Thyroid gland (tissue), 4 donors: Measurements from ENCODE around the gene BUB1B. TPM values are rescaled to one million over a fixed set of nuclear protein-coding genes. Genes with fewer than 3 reads are reported as not detected.

Experiments used
- DNase-seq, 2 donors: peaks; one replicate each; pipeline ENCODE4 v3.0.0-alpha.2; 2019
- H3K27ac ChIP-seq, 3 donors: fragments of 200-600 bp; sonication (generic); 1 replicate in 2 of 3; 2 replicates in 1 of 3; pipeline ENCODE4 v1.5.1; 2016 to 2019; ENCODE audit warnings: mild to moderate bottlenecking in 1 of 3, moderate library complexity in 1 of 3
- H3K27me3 ChIP-seq: fragments of 200-600 bp; sonication (generic); one replicate; pipeline ENCODE4 v1.5.1; 2019
- H3K36me3 ChIP-seq, 2 donors: fragments of 200-600 bp; sonication (generic); one replicate each; pipeline ENCODE4 v1.5.1; 2016 to 2019
- H3K4me1 ChIP-seq, 2 donors: fragments of 200-600 bp; sonication (generic); one replicate each; pipeline ENCODE4 v1.5.1; 2017 to 2019
- H3K4me3 ChIP-seq, 3 donors: fragments of 200-600 bp; sonication (generic); replicated peaks in 1 of 3; 1 replicate in 2 of 3; 2 replicates in 1 of 3; pipeline ENCODE4 v1.5.1; 2016; ENCODE audit warnings: mild to moderate bottlenecking in 1 of 3
- H3K9me3 ChIP-seq: fragments of 200-600 bp; sonication (generic); one replicate; pipeline ENCODE4 v1.5.1; 2017
- CTCF ChIP-seq, 6 experiments: fragments of 200-600 bp in 3 of 6; fragments of 450-650 bp in 3 of 6; sonication (generic) in 3 of 6; IDR thresholded peaks; one replicate each; pipeline ENCODE4 v1.5.1; 2016 to 2019; ENCODE audit warnings: antibody characterized with exemption in 6 of 6, mild to moderate bottlenecking in 2 of 6, inconsistent platforms in 1 of 6, moderate library complexity in 1 of 6
- POLR2A ChIP-seq, 2 donors: fragments of 450-650 bp; IDR thresholded peaks; one replicate each; pipeline ENCODE4 v1.6.1; 2017; ENCODE audit warnings: antibody characterized with exemption in 2 of 2, mild to moderate bottlenecking in 2 of 2, moderate library complexity in 1 of 2
- WGBS, 2 donors: methylation state at CpG; one replicate each; pipeline ENCODE4 v1.1.5; 2017; 5-methylcytosine and 5-hydroxymethylcytosine counted together
- intact Hi-C: fragments of 100-400 bp; cut with DNase I; formaldehyde crosslinking; loops from one replicate; pipeline ENCODE4 v1.15.1; 2023
- total RNA-seq, 4 donors: library from RNA; depleted of rRNA; stranded (reverse); fragments of >200 nt; gene quantifications; one replicate each; pipeline ENCODE4 v1.2.3, GENCODE V29; 2016

The BUB1B gene
- total RNA-seq, 4 donors from 2014 or later = 0.20 to 3.7 (median 1.4) TPM

- Histone ChIP-seq H3K9me3 (no peaks in the 10 kb centered on the region), H3K27ac (no peak overlapping the region), H3K4me1 (peaks cover 0 to 5% of the 10 kb centered on the region in 2 donors), H3K36me3 (no peaks in the 10 kb centered on the region), H3K27me3 (no peaks in the 10 kb centered on the region), H3K4me3 (no peak overlapping the region)
- intact Hi-C loops = no loop called here
- 18 to 46% methylated on average over 1 of the region's 1 CpG for WGBS, 2 donors
- DNase-seq = no peak
- TF ChIP-seq CTCF (IDR thresholded peaks at IDR 0.05) (no peak), POLR2A (IDR thresholded peaks at IDR 0.05) (no peak)
Measured at GRCh38 chr15:40182358-40183029, 21.6 kb downstream of the BUB1B start.

GRCh38 chr15:40183636-40184463 is 23.0 kb downstream of the BUB1B start:
- TF ChIP-seq POLR2A (IDR thresholded peaks at IDR 0.05) (no peak), CTCF (IDR thresholded peaks at IDR 0.05) (no peak)
- Histone ChIP-seq H3K4me3 (no peak overlapping the region), H3K9me3 (no peaks in the 10 kb centered on the region), H3K27me3 (no peaks in the 10 kb centered on the region), H3K36me3 (no peaks in the 10 kb centered on the region), H3K27ac (no peak overlapping the region), H3K4me1 (peaks cover 0 to 5% of the 10 kb centered on the region in 2 donors)
- no peak for DNase-seq
- intact Hi-C loops = no loop called here
- WGBS, 2 donors = 38 to 51% methylated on average over 9 of the region's 9 CpGs

GRCh38 chr15:40190591-40190990 is 29.7 kb downstream of the BUB1B start:
- Histone ChIP-seq H3K27me3 (no peaks in the 10 kb centered on the region), H3K36me3 (no peaks in the 10 kb centered on the region), H3K9me3 (no peaks in the 10 kb centered on the region), H3K4me1 (no peaks in the 10 kb centered on the region), H3K27ac (no peak overlapping the region), H3K4me3 (no peak overlapping the region)
- TF ChIP-seq POLR2A (IDR thresholded peaks at IDR 0.05) = no peak
- TF ChIP-seq CTCF (IDR thresholded peaks at IDR 0.05) = no peak
- WGBS, 2 donors = 92 to 93% methylated on average over 6 of the region's 6 CpGs
- no peak for DNase-seq
- intact Hi-C loops = no loop called here

- no peak overlapping the region for H3K4me3 ChIP-seq
- H3K27me3 ChIP-seq = no peaks in the 10 kb centered on the region
- 92 to 95% methylated on average over 1 of the region's 1 CpG for WGBS, 2 donors
- no peak overlapping the region for H3K27ac ChIP-seq
- TF ChIP-seq POLR2A (IDR thresholded peaks at IDR 0.05) (no peak), CTCF (IDR thresholded peaks at IDR 0.05) (no peak)
- intact Hi-C loops = no loop called here
- no peak for DNase-seq
- no peaks in the 10 kb centered on the region for H3K4me1 ChIP-seq
- no peaks in the 10 kb centered on the region for H3K9me3 ChIP-seq
- H3K36me3 ChIP-seq = no peaks in the 10 kb centered on the region
Measured at GRCh38 chr15:40192942-40193341, 32.1 kb downstream of the BUB1B start.

- H3K4me3 ChIP-seq = no peak overlapping the region
- TF ChIP-seq POLR2A (IDR thresholded peaks at IDR 0.05) (no peak), CTCF (IDR thresholded peaks at IDR 0.05) (no peak)
- H3K4me1 ChIP-seq = no peaks in the 10 kb centered on the region
- no peaks in the 10 kb centered on the region for H3K36me3 ChIP-seq
- H3K9me3 ChIP-seq = no peaks in the 10 kb centered on the region
- intact Hi-C loops = no loop called here
- no peak overlapping the region for H3K27ac ChIP-seq
- no peak for DNase-seq
- WGBS, 2 donors = 90 to 92% methylated on average over 1 of the region's 1 CpG
- H3K27me3 ChIP-seq = no peaks in the 10 kb centered on the region
Measured at GRCh38 chr15:40197434-40197833, 36.6 kb downstream of the BUB1B start.
